Epidermal melanocyte (primary cell): ENCODE results near the gene CEBPG.

Experiments
- DNase-seq: peaks from one replicate; pipeline ENCODE4 v3.0.0; 2011; ENCODE audit warnings: low spot score; ENCODE audit not compliant: insufficient read length

CEBPG gene

GRCh38 chr19:33373453-33374235, at the start of gene CEBPG:
TSS of gene CEBPG (plus strand) at chr19:33373709. CDS start at chr19:33379240, 5,531 bp downstream.
- peak; percentile 97 for DNase-seq

- no peak for DNase-seq
These were observed 48.9 kb upstream of the CEBPG start for GRCh38 chr19:33324628-33325027.

GRCh38 chr19:33325920-33326319, 47.6 kb upstream of the CEBPG start:
- no peak for DNase-seq

DNA sequence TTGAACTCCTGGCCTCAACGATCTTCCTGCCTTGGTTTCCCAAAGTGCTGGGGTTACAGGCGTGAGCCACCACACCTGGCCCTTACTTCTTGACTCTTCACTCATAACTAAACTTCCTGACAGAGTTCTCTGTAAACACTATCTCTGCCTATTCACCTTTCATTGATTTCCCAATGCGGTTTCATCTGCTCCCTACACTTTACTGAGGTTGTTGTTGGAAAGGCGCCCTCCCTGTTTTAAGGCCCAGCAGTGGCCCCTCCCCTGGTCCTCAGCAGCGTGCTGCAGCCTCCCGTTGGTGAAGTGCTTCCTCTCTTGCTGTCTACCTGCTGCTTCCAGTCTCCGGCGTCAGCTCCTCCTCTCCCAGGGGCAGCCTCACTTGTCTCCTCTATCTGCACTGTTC, 44.4 kb upstream of the CEBPG start:
- no peak for DNase-seq

GRCh38 chr19:33329736-33330135, 43.8 kb upstream of the CEBPG start:
- DNase-seq: no peak

DNA sequence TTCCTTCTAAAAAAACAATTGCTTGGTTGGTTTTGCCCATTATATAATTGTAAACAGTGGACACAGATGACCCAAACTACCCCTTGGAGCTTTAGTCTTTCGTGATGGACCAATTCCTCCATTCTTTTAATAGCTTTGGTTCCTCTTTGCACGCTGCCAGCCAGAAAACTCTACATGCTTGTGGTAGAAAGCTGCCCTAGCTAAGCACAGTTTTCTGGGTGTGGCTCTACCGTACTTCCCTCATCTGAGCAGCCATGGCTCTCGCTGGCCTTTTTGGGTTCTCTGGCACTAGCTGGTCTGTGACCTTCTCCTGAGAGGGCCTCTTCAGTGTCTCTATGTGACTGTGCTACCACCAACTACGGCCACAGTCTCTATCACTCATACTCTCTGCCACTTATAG, 41.3 kb upstream of the CEBPG start:
- DNase-seq: no peak

GRCh38 chr19:33333151-33333550, 40.4 kb upstream of the CEBPG start:
- DNase-seq: no peak

DNA sequence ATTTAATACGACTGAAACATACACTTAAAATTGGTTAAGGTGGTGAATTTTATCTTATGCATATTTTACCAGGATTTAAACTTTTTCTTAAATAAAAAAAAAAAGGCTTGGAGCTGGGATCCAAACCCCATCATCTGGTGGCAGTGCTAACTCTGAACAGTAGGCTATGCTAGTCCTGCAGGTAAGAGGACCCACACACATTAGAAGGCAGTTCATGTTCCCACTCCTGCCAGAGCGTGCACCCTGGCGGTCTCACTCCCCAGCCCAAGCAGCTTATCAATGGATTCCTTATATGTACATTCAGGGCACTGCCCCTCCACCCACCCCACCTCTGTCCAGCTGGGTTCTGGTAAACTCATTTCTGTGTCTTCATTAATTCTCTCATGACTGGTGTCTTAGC, 39.9 kb upstream of the CEBPG start:
- no peak for DNase-seq

GRCh38 chr19:33334271-33334670, 39.2 kb upstream of the CEBPG start:
- DNase-seq: no peak

DNA sequence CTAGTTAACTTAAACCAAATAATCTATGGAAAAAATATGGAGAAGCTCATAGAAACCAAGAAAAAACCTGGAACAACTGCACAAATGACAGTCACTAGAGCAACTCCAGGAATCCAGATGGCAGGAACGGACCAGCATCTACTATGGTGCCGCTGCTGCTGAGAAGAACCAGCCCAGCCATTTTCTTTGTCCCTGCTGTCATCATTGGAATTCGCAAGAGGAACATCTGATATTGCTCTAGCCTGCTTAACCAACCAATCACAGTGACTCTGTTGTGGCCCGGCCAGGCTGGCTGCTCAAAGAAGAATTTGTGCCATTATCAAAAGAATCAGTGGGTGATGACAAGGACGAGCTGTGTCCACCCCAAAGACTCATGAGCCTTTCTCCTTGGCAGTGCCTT, 38.1 kb upstream of the CEBPG start:
- no peak for DNase-seq

- no peak for DNase-seq
These were observed 34.2 kb upstream of the CEBPG start for GRCh38 chr19:33339016-33339984.

- no peak for DNase-seq
These were observed 32.5 kb upstream of the CEBPG start for GRCh38 chr19:33340991-33341390.

DNA sequence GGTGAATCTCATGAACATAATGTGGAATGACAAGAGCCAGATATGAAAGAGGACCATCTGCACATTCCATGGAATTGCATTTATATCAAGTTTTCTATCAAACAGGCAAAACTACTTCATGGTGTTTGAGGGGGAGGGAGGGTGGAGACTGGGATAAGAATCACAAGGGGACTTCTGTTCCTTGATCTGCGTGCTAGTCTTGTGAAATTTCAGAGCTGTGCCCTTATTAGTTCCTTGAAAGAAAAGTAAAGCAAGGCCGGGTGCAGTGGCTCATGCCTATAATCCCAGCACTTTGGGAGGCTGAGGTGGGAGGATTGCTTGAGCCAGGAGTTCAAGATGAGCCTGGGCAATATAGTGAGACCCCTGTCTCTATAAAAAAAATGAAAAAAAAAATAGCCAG, 30.2 kb upstream of the CEBPG start:
- no peak for DNase-seq

- no peak for DNase-seq
These were observed 29.5 kb upstream of the CEBPG start for GRCh38 chr19:33343859-33344572.

DNA sequence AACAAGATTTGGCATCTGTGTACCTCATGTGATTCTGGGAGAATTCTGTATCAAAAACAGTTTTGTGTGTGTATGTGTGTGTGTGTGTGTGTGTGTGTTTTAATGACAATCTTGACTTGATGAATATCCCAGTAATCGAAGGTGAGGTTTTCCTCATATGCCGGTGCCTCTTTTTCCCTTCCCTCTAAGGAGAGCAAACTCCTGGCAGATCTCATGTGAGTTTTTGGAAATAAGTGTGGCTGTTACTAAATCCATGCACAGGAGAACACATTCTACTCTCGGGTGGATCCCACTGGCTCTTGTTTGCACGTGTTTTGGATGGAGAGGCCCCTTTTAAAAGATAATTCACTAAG, 29.0 kb upstream of the CEBPG start:
- DNase-seq: no peak

DNA sequence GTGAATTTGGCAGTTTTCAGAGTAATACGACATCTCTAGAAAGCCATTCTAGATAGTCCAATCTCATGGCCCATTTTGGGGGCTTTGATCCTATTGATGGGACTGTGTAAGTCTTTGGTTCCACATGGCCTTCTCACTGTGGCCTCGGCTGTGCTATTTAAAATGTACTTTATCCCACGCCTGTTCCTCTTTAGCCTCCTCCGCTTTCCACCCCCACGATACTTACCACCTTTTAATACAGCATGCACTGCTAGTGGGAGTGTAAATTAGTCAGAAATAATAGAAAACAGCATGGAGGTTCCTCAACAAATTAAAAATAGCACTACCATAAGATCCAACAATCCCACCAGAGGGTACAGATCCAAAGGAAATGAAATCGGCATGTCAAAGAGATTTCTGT, 28.3 kb upstream of the CEBPG start:
- DNase-seq: no peak

DNA sequence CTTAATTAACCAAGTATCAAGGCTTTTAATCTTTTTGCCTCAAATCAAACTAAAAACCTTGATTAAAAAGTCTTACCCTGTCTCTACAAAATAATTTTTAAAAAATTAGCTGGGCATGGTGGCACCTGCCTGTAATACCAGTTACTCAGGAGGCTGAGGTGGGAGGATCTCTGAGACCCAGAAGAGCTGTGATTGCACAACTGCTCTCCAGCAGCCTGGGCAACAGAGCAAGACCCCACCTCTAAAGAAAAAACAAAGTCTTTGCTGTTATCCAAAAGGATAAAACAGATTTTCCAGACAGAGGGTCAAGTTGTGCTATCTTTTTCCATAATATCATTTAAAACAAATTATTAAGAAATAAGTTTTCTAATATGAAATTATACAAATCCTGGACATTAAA, 26.8 kb upstream of the CEBPG start:
- no peak for DNase-seq

- DNase-seq: no peak
These were observed 26.2 kb upstream of the CEBPG start for GRCh38 chr19:33347300-33347699.

GRCh38 chr19:33348301-33349010, 25.1 kb upstream of the CEBPG start:
- DNase-seq: no peak

DNA sequence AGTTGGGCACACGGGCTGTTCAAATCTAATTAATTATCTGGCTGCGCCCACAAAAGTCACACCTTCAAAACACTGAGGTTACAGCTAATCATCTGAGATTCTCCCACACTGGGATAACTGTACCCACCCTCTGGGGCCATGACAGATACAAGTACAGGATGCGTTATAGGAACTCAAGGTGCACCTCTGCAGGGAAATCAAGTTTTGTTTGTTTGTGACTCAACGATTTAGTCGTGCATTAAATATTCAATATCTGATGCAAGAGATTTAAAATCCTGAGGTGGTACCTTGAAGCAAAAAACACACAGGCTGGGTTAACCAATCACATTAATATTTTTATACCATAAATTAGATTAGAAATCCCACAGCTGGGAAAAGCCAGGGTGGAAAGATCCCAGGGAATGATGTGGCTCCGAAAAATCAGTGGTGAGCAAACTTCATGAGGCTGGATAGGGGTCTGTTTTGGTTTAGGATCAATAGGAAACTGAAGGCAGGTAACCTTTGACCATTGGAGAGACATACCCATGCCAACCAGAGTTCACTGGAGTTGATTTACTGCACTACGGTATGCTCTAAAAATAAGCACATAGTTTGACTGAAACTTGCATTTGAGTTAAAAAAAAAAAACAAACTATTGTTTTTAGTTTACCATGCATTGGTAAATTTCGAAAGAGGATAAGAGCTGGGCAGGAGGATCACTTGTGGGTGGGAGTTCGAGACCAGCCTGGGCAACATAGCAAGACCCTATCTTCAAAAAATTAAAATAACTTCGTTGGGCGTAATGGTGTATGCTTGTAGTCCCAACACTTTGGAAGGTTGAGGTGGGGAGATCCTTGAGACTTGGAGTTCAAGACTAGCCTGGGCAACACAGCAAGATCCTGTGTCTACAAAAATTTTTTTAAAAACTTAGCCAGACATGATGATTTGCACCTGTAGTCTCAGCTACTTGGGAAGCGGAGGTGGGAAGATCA, 23.9 kb upstream of the CEBPG start:
- no peak for DNase-seq
